ENCODE results near the gene GPATCH4.
A peak's percentile ranks its signal among the peaks of the same experiment; 100 is the strongest.
"Not testable (repeated sequence)": the region's sequence is repeated elsewhere in the genome, so short reads cannot be mapped to it uniquely, and the experiment has no call there.

Gene GPATCH4

DNA sequence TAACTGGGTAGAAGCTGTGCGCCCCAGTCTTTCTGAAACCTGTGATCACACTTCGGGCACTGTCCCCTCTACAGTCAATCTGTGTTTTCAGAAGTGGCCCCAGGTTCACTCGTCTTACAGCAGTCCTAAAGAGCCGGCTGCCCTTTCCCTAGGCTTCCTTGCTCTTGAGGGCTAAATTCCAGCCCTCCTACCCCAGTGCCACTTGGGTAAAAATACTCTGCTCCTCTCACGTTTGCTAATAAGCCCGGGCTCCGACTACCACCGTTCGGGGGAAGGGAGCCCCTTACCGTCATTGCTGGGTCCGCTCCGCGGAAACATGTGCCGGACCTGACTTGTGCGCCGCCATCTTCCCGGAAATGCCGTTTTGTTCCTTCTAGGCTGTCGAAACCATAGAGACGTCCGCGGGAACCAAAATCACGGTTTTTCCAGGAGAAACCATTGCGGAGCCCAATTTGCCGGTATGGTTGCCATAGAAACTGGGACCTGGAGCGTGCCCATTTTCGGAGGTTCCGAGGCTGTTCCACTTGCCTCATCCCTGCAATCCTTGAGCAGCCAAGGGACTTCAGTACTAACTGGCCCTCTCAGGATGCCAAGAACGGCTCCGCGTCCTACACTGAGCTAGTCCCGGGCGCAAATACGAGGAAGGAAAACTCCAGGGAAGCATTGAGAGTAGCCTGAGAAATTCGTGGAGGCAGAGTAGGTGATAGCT, at the start of gene GPATCH4:
Gene GPATCH4 (minus strand): TSS at position 358 of the 709 bp plus-strand sequence.
- DNase-seq (ENCODE audit: low spot score) (peak; percentile 70), FAIRE-seq (no peak)

DNA sequence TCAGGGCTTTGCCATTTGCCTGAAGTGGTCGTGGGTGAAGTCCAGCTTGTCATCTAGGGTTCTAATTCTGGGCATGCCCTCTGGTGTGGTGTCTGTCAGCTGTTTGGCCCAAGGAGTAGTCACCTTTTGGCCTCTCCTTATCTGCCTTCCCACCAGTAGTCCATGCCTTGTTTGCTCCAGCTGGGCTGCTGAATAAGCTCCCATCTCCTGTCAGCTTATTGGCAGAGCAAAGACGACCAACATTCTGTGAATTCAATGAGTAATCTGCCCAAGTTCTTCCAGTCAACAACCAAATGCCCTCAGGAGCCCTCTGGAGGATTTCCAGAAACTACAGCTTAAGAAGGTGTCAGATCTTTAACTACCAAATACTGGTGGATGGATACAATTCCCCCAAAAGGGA, 47.7 kb upstream of the GPATCH4 start:
- FAIRE-seq = no peak
- peak; percentile 10 for DNase-seq (ENCODE audit: low spot score)

DNA sequence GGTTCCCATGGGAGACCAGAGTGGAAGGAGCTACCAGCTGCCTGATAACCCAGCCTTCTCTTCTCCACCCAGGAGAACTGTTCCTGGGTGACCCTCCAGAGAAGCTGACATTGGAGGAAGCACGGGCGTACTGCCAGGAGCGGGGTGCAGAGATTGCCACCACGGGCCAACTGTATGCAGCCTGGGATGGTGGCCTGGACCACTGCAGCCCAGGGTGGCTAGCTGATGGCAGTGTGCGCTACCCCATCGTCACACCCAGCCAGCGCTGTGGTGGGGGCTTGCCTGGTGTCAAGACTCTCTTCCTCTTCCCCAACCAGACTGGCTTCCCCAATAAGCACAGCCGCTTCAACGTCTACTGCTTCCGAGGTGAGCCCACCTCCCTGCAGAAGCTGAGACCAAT, 47.2 kb upstream of the GPATCH4 start:
- FAIRE-seq = no peak
- DNase-seq (ENCODE audit: low spot score) = no peak

DNA sequence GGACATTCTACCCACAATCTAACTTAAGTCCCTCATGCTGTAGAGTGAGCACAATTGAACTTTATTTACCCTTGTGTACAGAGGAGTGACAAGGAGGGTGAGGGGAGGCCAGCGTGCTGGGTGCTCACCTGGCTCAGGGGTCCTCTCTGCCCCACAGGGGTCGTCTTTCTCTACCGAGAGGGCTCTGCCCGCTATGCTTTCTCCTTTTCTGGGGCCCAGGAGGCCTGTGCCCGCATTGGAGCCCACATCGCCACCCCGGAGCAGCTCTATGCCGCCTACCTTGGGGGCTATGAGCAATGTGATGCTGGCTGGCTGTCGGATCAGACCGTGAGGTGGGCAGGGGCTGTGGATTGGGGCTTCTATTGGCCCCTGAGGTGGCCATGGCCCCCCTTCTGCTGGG, 46.1 kb upstream of the GPATCH4 start:
- no peak for DNase-seq (ENCODE audit: low spot score)
- no peak for FAIRE-seq

DNA sequence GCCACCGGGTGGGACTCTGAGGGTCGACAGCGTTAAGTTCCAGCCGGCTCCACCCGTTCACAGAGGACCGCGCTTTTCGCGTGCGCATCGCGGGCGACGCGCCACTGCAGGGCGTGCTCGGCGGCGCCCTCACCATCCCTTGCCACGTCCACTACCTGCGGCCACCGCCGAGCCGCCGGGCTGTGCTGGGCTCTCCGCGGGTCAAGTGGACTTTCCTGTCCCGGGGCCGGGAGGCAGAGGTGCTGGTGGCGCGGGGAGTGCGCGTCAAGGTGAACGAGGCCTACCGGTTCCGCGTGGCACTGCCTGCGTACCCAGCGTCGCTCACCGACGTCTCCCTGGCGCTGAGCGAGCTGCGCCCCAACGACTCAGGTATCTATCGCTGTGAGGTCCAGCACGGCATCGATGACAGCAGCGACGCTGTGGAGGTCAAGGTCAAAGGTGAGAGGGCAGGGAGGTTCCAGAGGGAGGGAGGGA, 45.5 kb upstream of the GPATCH4 start:
- no peak for DNase-seq (ENCODE audit: low spot score)
- FAIRE-seq = no peak

DNA sequence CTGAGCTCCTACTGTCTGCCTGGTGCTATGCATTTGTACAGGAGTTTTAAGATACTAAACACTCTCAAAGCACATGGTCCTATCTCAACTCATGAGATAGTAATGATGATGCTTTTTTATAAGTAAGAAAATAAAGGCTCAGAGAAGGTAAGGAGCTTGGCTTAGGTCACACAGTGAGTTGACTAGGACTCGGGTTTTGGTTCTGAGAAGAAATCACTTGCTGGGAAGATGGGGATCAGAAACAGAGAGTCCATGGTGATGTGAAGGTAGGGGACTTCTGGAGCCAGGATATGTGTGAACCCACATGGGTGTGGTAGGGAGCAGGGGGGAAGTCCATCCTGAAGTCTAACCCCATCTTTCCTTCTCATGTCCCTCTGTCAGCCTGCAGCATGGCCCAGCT, 44.4 kb upstream of the GPATCH4 start:
- DNase-seq (ENCODE audit: low spot score) = no peak
- no peak for FAIRE-seq

- no peak for FAIRE-seq
- DNase-seq (ENCODE audit: low spot score) = no peak
Observed at GRCh38 chr1:156645056-156645455, 43.8 kb upstream of the GPATCH4 start.

DNA sequence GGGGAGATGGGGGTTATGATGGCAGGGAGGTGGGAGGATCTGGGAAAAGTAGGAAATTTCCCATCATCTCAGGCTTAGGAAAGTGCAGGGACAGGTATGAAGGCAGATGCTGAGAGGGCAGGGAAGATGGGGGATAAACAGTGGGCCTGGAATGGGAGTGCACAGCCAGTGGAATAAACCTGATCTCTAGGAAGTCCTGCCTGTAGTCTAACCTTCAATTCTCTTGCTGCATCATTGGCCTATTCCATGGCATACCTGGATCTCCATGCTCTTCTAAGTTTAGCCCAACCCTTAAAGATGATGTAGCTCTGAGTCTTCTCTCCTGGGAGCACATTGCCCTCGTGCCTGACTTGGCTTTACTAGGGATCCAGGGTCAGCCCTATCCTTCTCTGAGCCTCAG, 43.4 kb upstream of the GPATCH4 start:
- FAIRE-seq = no peak

DNA sequence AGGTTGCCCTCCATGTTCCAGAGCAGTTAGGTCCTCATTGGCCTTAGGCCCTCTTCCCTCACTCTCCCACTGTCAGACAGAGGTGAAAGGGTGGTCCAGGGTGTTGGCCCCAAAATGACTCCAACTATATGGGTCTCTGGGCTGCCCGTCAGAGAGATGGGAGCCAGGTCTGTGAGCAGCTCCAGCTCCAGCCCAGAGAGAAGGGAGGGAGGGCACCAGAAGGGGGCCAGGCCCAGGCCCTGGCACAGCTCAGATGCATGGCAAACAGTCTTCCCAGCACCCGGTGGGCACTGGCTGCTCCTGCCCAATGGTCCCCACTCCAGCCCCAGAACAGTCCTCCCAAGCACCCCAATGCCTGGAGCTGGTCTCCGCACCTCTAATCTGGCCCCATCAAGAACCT, 42.9 kb upstream of the GPATCH4 start:
- FAIRE-seq (no peak), DNase-seq (ENCODE audit: low spot score) (no peak)

More for the DNA sequence above, 43.4 kb upstream of the GPATCH4 start:
- DNase-seq (ENCODE audit: low spot score) = no peak

DNA sequence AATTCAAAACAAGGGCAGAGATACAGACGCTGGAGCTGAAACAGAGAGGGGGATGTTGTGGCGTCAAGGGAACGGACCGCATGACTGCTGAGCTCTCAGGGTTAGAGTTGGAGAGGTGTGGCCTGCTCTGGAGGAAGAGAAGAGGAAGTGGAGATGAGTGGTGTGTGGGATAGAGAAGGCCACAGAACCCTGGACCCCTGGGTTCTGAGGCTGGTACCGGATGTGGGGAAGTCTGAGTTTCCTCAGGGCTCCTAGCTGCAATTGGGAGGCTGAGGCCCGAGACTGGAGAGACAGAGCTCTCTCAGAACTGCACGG, 42.5 kb upstream of the GPATCH4 start:
- no peak for DNase-seq (ENCODE audit: low spot score)
- no peak for FAIRE-seq

GRCh38 chr1:156643049-156643777, 41.9 kb upstream of the GPATCH4 start:
- no peak for DNase-seq (ENCODE audit: low spot score)

GRCh38 chr1:156642265-156643048, 41.2 kb upstream of the GPATCH4 start:
- FAIRE-seq = no peak

More at GRCh38 chr1:156643049-156643777, 41.9 kb upstream of the GPATCH4 start:
- FAIRE-seq = no peak

DNA sequence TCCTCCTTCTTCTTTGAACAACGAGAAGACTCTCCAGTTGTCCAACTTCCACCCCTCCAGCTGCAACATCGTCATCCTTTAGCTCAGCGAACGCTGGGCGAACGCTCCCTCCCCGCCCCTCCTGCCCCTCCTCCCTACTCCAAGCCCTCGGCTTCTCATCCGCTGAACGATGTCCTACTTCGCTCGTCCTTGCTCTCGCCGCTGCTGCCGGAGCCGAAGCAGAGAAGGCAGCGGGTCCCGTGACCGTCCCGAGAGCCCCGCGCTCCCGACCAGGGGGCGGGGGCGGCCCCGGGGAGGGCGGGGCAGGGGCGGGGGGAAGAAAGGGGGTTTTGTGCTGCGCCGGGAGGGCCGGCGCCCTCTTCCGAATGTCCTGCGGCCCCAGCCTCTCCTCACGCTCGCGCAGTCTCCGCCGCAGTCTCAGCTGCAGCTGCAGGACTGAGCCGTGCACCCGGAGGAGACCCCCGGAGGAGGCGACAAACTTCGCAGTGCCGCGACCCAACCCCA, 40.5 kb upstream of the GPATCH4 start, which contains the start of gene BCAN:
Gene BCAN (plus strand): TSS at position 357 of the 504 bp plus-strand sequence. CDS start 3,938 bp downstream, outside the sequence.
- no peak for FAIRE-seq
- no peak for DNase-seq (ENCODE audit: low spot score)

More at GRCh38 chr1:156642265-156643048, 41.2 kb upstream of the GPATCH4 start:
- no peak for DNase-seq (ENCODE audit: low spot score)

GRCh38 chr1:156640842-156641706, 39.8 kb upstream of the GPATCH4 start:
- DNase-seq (ENCODE audit: low spot score) (no peak), FAIRE-seq (no peak)

DNA sequence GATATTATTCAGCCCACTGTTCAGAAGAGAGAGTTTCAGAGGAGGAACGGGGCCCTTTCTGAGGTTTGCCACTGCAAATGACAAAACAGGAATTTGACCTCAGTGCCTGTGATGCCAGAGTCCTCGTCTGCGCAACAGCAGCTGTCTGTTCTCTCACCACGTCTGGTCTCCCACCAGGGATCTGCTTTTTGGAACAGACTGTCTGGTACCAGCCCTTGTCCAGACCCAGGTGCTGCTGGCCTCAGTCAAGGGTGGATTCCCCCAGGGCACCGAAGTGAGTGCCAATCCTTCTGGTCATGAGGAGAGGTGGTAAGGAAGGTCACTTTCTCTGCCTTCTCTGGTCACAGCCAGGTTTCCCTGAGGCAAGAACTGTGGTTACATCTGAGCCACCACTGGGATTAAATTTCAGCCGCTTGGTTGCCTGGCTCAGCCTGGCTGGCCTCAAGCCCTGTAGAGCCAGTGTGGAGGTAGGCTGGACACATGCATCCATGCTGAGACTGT, 38.4 kb upstream of the GPATCH4 start:
- FAIRE-seq = no peak

GRCh38 chr1:156638189-156638985, 37.1 kb upstream of the GPATCH4 start:
- FAIRE-seq = no peak
- DNase-seq (ENCODE audit: low spot score) = no peak

More for the DNA sequence above, 38.4 kb upstream of the GPATCH4 start:
- peak; percentile 8 for DNase-seq (ENCODE audit: low spot score)

- no peak for DNase-seq (ENCODE audit: low spot score)
Observed at GRCh38 chr1:156632355-156632754, 31.1 kb upstream of the GPATCH4 start.

GRCh38 chr1:156631152-156631551, 29.9 kb upstream of the GPATCH4 start:
- not testable (repeated sequence) for FAIRE-seq; DNase-seq (ENCODE audit: low spot score)

More at GRCh38 chr1:156632355-156632754, 31.1 kb upstream of the GPATCH4 start:
- no peak for FAIRE-seq

- no peak for FAIRE-seq
- no peak for DNase-seq (ENCODE audit: low spot score)
Observed at GRCh38 chr1:156629823-156630449, 28.7 kb upstream of the GPATCH4 start.
